ENCODE results near the gene MMD2.

DNA sequence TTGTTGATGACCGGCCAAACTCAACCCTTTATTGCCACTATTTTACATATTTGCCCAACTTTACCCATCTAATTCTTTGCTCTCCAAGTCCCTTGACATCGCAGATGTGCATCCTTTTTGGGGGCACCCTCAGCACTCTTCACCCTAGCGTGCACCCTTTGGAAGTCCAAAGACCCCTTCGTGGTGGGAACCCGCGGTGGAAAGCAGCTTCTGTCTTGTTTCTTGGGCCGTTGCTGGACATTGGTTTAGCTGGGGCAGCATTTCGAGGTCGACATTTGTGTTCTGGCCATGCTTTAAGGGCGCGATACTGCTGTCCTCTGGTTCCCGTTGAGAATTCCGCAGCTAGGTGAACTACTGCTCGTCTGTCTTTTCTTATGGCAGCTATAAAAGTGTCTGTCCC, 96.8 kb downstream of the MMD2 start:
- TF ChIP-seq, protein P1, sequence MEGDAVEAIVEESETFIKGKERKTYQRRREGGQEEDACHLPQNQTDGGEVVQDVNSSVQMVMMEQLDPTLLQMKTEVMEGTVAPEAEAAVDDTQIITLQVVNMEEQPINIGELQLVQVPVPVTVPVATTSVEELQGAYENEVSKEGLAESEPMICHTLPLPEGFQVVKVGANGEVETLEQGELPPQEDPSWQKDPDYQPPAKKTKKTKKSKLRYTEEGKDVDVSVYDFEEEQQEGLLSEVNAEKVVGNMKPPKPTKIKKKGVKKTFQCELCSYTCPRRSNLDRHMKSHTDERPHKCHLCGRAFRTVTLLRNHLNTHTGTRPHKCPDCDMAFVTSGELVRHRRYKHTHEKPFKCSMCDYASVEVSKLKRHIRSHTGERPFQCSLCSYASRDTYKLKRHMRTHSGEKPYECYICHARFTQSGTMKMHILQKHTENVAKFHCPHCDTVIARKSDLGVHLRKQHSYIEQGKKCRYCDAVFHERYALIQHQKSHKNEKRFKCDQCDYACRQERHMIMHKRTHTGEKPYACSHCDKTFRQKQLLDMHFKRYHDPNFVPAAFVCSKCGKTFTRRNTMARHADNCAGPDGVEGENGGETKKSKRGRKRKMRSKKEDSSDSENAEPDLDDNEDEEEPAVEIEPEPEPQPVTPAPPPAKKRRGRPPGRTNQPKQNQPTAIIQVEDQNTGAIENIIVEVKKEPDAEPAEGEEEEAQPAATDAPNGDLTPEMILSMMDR (IDR thresholded peaks at IDR 0.05): no peak
- TF ChIP-seq POLR2AphosphoS5 (IDR thresholded peaks at IDR 0.05): no peak
- TF ChIP-seq POLR2A (IDR thresholded peaks at IDR 0.05; ENCODE audit: low read depth): no peak
- TF ChIP-seq EP300 (IDR thresholded peaks at IDR 0.05): no peak
